Loucy (cell line): ENCODE results near the gene VTCN1.

Experiments
- H2AFZ ChIP-seq: fragments of 200-600 bp; sonication (generic); 2 replicates; pipeline ENCODE4 v1.6.0; 2016; ENCODE audit warnings: antibody characterized with exemption, mild to moderate bottlenecking, low read length, moderate library complexity
- H3F3A ChIP-seq: fragments of 200-600 bp; 2 replicates; pipeline ENCODE4 v1.6.0; 2016; ENCODE audit warnings: antibody characterized with exemption, low read depth, mild to moderate bottlenecking
- H3K27me3 ChIP-seq: fragments of 200-600 bp; sonication (generic); 2 replicates; pipeline ENCODE4 v1.6.1; 2014; ENCODE audit warnings: low read length, mild to moderate bottlenecking; ENCODE audit not compliant: insufficient read depth, poor library complexity, severe bottlenecking
- H3K36me3 ChIP-seq: fragments of 200-600 bp; sonication (generic); 2 replicates; pipeline ENCODE4 v1.6.1; 2016; ENCODE audit warnings: low read length; ENCODE audit not compliant: insufficient read depth
- H3K4me1 ChIP-seq: fragments of 200-600 bp; sonication (generic); 2 replicates; pipeline ENCODE4 v1.5.1; 2014; ENCODE audit warnings: low read length, mild to moderate bottlenecking; ENCODE audit not compliant: insufficient read depth, poor library complexity, severe bottlenecking
- H3K4me2 ChIP-seq: fragments of 200-600 bp; sonication (generic); 2 replicates; pipeline ENCODE4 v1.6.0; 2014; ENCODE audit warnings: antibody characterized with exemption, low read length, low read depth, mild to moderate bottlenecking; ENCODE audit not compliant: poor library complexity, severe bottlenecking
- H3K4me3 ChIP-seq: fragments of 200-600 bp; sonication (generic); 2 replicates; pipeline ENCODE4 v1.5.1; 2014; ENCODE audit warnings: low read length, mild to moderate bottlenecking, mixed read lengths; ENCODE audit not compliant: poor library complexity, severe bottlenecking
- H3K79me2 ChIP-seq: fragments of 200-600 bp; sonication (generic); 2 replicates; pipeline ENCODE4 v1.6.1; 2014; ENCODE audit warnings: low read length; ENCODE audit not compliant: insufficient read depth
- H3K9ac ChIP-seq: fragments of 200-600 bp; sonication (generic); 2 replicates; pipeline ENCODE4 v1.6.0; 2014; ENCODE audit warnings: mild to moderate bottlenecking, low read depth, low read length, moderate library complexity; ENCODE audit not compliant: poor library complexity, severe bottlenecking
- H3K9me2 ChIP-seq: fragments of 200-600 bp; sonication (generic); replicated peaks from 2 replicates; pipeline ENCODE4 v1.6.1; 2016; ENCODE audit warnings: low read depth, low read length, mixed read lengths
- H3K9me3 ChIP-seq: fragments of 200-600 bp; sonication (generic); 2 replicates; pipeline ENCODE4 v1.6.1; 2014; ENCODE audit warnings: mild to moderate bottlenecking, antibody characterized with exemption, low read length, low read depth; ENCODE audit not compliant: insufficient read depth
- H4K20me1 ChIP-seq: fragments of 200-600 bp; sonication (generic); 2 replicates; pipeline ENCODE4 v1.6.0; 2014; ENCODE audit warnings: antibody characterized with exemption, low read length, mild to moderate bottlenecking; ENCODE audit not compliant: insufficient read depth, poor library complexity, severe bottlenecking
- CTCF ChIP-seq: fragments of 200-600 bp; sonication (generic); conservative IDR thresholded peaks from 2 replicates; pipeline ENCODE4 v1.5.1; 2014; ENCODE audit warnings: mild to moderate bottlenecking, antibody characterized with exemption, low read length
- EZH2phosphoT487 ChIP-seq: fragments of 200-600 bp; IDR thresholded peaks from 2 replicates; pipeline ENCODE4 v1.6.1; 2018; ENCODE audit warnings: antibody characterized with exemption, mild to moderate bottlenecking, moderate library complexity, borderline replicate concordance

The VTCN1 gene

GRCh38 chr1:117237726-117238381 lies 27.1 kb upstream of the VTCN1 start:
- Histone ChIP-seq H3K9me3 (no peaks in the 10 kb centered on the region), H3K4me1 (no peaks in the 10 kb centered on the region), H3K9ac (no peak overlapping the region), H3K4me3 (no peak overlapping the region), H3K9me2 (no peaks in the 10 kb centered on the region), H3F3A (no peaks in the 10 kb centered on the region), H3K27me3 (no peaks in the 10 kb centered on the region), H3K79me2 (no peaks in the 10 kb centered on the region), H4K20me1 (no peaks in the 10 kb centered on the region), H2AFZ (no peak overlapping the region), H3K36me3 (no peaks in the 10 kb centered on the region), H3K4me2 (no peak overlapping the region)
- no peak for TF ChIP-seq EZH2phosphoT487
- TF ChIP-seq CTCF, result no peak

- Histone ChIP-seq H3K9ac (no peak overlapping the region), H3K36me3 (no peaks in the 10 kb centered on the region), H3K4me3 (no peak overlapping the region), H2AFZ (no peak overlapping the region), H4K20me1 (no peaks in the 10 kb centered on the region), H3K79me2 (no peaks in the 10 kb centered on the region), H3K9me3 (no peaks in the 10 kb centered on the region), H3K4me2 (no peak overlapping the region), H3K9me2 (no peaks in the 10 kb centered on the region), H3K27me3 (no peaks in the 10 kb centered on the region), H3F3A (no peaks in the 10 kb centered on the region), H3K4me1 (no peaks in the 10 kb centered on the region)
- no peak for TF ChIP-seq EZH2phosphoT487
- TF ChIP-seq CTCF, result no peak
Observed at GRCh38 chr1:117235863-117236465, 25.2 kb upstream of the VTCN1 start.

GRCh38 chr1:117232531-117232930 lies 21.8 kb upstream of the VTCN1 start:
- H3F3A ChIP-seq, result no peaks in the 10 kb centered on the region
- no peaks in the 10 kb centered on the region for H3K79me2 ChIP-seq
- H3K36me3 ChIP-seq, result no peaks in the 10 kb centered on the region
- H3K4me3 ChIP-seq, result no peak overlapping the region
- no peaks in the 10 kb centered on the region for H3K9me2 ChIP-seq
- H3K4me1 ChIP-seq, result no peaks in the 10 kb centered on the region
- H4K20me1 ChIP-seq, result no peaks in the 10 kb centered on the region
- TF ChIP-seq EZH2phosphoT487 (no peak), CTCF (no peak)
- no peaks in the 10 kb centered on the region for H3K9me3 ChIP-seq
- no peak overlapping the region for H3K9ac ChIP-seq
- no peaks in the 10 kb centered on the region for H3K27me3 ChIP-seq
- H2AFZ ChIP-seq, result no peak overlapping the region
- no peak overlapping the region for H3K4me2 ChIP-seq
